GM23338 (cell line): ENCODE measurements around the gene ZNF527. TPM values are rescaled to one million over a fixed set of nuclear protein-coding genes. Genes with fewer than 3 reads are reported as not detected.

Experiments used
- ATAC-seq: fragments of 200-7000 bp; cut with Tn5 transposase; 3 replicates; pipeline ENCODE4 v1.9.1; 2020
- DNase-seq: peaks from one replicate; pipeline ENCODE4 v3.0.0-alpha.2; 2015; ENCODE audit warnings: low spot score
- H2AFZ ChIP-seq: fragments of 200-600 bp; sonication (generic); 2 replicates; pipeline ENCODE4 v1.8.0; 2016; ENCODE audit warnings: antibody characterized with exemption, mild to moderate bottlenecking, moderate library complexity
- H3F3A ChIP-seq: fragments of 200-600 bp; sonication (generic); replicated peaks from 2 replicates; pipeline ENCODE4 v1.8.0; 2017; ENCODE audit warnings: antibody characterized with exemption, mixed run types, low read depth
- H3K27ac ChIP-seq: fragments of 200-600 bp; sonication (generic); 2 replicates; pipeline ENCODE4 v1.6.1; 2016; ENCODE audit warnings: low read depth
- H3K27me3 ChIP-seq: fragments of 200-600 bp; sonication (generic); 2 replicates; pipeline ENCODE4 v1.8.0; 2016; ENCODE audit warnings: mild to moderate bottlenecking, mixed run types, moderate library complexity; ENCODE audit not compliant: insufficient read depth
- H3K36me3 ChIP-seq: fragments of 200-600 bp; sonication (generic); 2 replicates; pipeline ENCODE4 v1.8.0; 2016; ENCODE audit warnings: mild to moderate bottlenecking; ENCODE audit not compliant: insufficient read depth
- H3K4me1 ChIP-seq: fragments of 200-600 bp; sonication (generic); 2 replicates; pipeline ENCODE4 v1.8.0; 2016; ENCODE audit warnings: mild to moderate bottlenecking, moderate library complexity; ENCODE audit not compliant: insufficient read depth
- H3K4me2 ChIP-seq: fragments of 200-600 bp; sonication (generic); 2 replicates; pipeline ENCODE4 v1.7.1; 2017; ENCODE audit warnings: mixed run types
- H3K4me3 ChIP-seq: fragments of 200-600 bp; sonication (generic); 2 replicates; pipeline ENCODE4 v1.6.1; 2016; ENCODE audit warnings: mixed run types
- H3K79me2 ChIP-seq: fragments of 200-600 bp; sonication (generic); replicated peaks from 2 replicates; pipeline ENCODE4 v1.8.0; 2017; ENCODE audit warnings: mild to moderate bottlenecking; ENCODE audit not compliant: insufficient read depth
- H3K9me2 ChIP-seq: fragments of 200-600 bp; sonication (generic); 2 replicates; pipeline ENCODE4 v1.8.0; 2017; ENCODE audit not compliant: insufficient read depth
- H4K20me1 ChIP-seq: fragments of 200-600 bp; sonication (generic); replicated peaks from 2 replicates; pipeline ENCODE4 v1.8.0; 2017; ENCODE audit warnings: mild to moderate bottlenecking; ENCODE audit not compliant: insufficient read depth
- H3K27ac Mint-ChIP-seq: 2 replicates; pipeline ENCODE4 v1.8.0; 2020; ENCODE audit warnings: inconsistent platforms, mild to moderate bottlenecking, moderate library complexity, mixed read lengths
- H3K27me3 Mint-ChIP-seq: 3 replicates; pipeline ENCODE4 v1.8.0; 2022; ENCODE audit warnings: low read depth, mild to moderate bottlenecking, moderate library complexity, mixed read lengths, inconsistent platforms; ENCODE audit not compliant: insufficient read depth, poor library complexity
- H3K36me3 Mint-ChIP-seq: 3 replicates; pipeline ENCODE4 v1.8.0; 2021; ENCODE audit warnings: low read depth, mild to moderate bottlenecking, inconsistent platforms, moderate library complexity, mixed read lengths
- H3K4me1 Mint-ChIP-seq: 3 replicates; pipeline ENCODE4 v1.8.0; 2020; ENCODE audit warnings: mild to moderate bottlenecking, inconsistent platforms, mixed read lengths
- H3K4me3 Mint-ChIP-seq: 3 replicates; pipeline ENCODE4 v1.8.0; 2021; ENCODE audit warnings: moderate library complexity, mild to moderate bottlenecking, inconsistent platforms, mixed read lengths
- H3K9me3 Mint-ChIP-seq: 3 replicates; pipeline ENCODE4 v1.8.0; 2020; ENCODE audit warnings: moderate library complexity, mild to moderate bottlenecking, inconsistent platforms, mixed read lengths
- JUNB ChIP-seq: IDR thresholded peaks from one replicate; pipeline ENCODE4 v1.6.1; 2016; ENCODE audit warnings: antibody characterized with exemption; ENCODE audit not compliant: unreplicated experiment
- POLR2AphosphoS5 ChIP-seq: IDR thresholded peaks from 2 replicates; pipeline ENCODE4 v1.6.1; 2016; ENCODE audit warnings: antibody characterized with exemption, low read depth
- ZNF331 ChIP-seq: fragments of 250-450 bp; sonication (Bioruptor Pico); IDR thresholded peaks from 2 replicates; pipeline ENCODE4 v1.5.0; 2020; ENCODE audit warnings: low read depth, mild to moderate bottlenecking, moderate library complexity
- polyA plus RNA-seq: library from polyadenylated mRNA; unstranded; fragments of >200 nt; fragmentation: Nextera tagmentation; extraction: Ambion mirVana; gene quantifications from 2 replicates; pipeline ENCODE4 v1.2.1, GENCODE V29; 2016
- total RNA-seq: library from RNA; depleted of rRNA; stranded (reverse); fragments of >200 nt; shearing (Covaris generic); gene quantifications from 2 replicates; pipeline ENCODE4 v1.2.3, GENCODE V29; 2014
- TF ChIP-seq, protein P1 (sequence below): IDR thresholded peaks from one replicate; pipeline ENCODE4 v1.6.1; 2018; ENCODE audit warnings: antibody characterized with exemption; ENCODE audit not compliant: unreplicated experiment
- TF ChIP-seq, protein P2 (sequence below): fragments of 250-450 bp; sonication (Bioruptor Pico); IDR thresholded peaks from 2 replicates; pipeline ENCODE4 v1.5.0; 2020; ENCODE audit warnings: mild to moderate bottlenecking, moderate library complexity

The ZNF527 gene
- total and polyA plus RNA-seq, 2 experiments from 2014 or later, result 0.97 to 7.9 TPM

DNA sequence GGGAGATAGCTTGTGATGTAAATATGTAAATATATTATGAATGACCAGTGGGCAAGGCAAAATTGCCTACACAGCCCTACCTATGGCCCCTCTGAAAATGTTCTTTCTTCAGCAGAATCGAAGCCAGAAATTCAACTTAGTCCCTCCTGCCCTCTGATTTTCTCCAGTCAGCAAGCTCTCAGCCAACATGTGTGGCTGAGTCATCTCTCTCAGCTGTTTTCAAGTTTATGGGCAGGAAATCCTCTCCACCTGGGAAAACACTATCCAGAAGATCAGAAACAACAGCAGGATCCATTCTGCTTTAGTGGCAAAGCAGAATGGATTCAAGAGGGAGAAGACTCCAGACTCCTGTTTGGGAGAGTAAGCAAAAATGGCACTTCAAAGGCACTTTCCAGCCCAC lies 8.9 kb upstream of the ZNF527 start:
- DNase-seq (no peak), ATAC-seq (no peak)
- no peaks in the 10 kb centered on the region for H4K20me1 ChIP-seq
- H3K27me3 Mint-ChIP-seq, result peaks cover 2% of the 10 kb centered on the region
- H3K27me3 ChIP-seq, result no peaks in the 10 kb centered on the region
- peaks cover 88% of the 10 kb centered on the region for H3K36me3 Mint-ChIP-seq
- no peaks in the 10 kb centered on the region for H3F3A ChIP-seq
- H3K36me3 ChIP-seq, result peaks cover 32% of the 10 kb centered on the region; the same call in 1 of the 2 replicates
- TF ChIP-seq, protein P1, sequence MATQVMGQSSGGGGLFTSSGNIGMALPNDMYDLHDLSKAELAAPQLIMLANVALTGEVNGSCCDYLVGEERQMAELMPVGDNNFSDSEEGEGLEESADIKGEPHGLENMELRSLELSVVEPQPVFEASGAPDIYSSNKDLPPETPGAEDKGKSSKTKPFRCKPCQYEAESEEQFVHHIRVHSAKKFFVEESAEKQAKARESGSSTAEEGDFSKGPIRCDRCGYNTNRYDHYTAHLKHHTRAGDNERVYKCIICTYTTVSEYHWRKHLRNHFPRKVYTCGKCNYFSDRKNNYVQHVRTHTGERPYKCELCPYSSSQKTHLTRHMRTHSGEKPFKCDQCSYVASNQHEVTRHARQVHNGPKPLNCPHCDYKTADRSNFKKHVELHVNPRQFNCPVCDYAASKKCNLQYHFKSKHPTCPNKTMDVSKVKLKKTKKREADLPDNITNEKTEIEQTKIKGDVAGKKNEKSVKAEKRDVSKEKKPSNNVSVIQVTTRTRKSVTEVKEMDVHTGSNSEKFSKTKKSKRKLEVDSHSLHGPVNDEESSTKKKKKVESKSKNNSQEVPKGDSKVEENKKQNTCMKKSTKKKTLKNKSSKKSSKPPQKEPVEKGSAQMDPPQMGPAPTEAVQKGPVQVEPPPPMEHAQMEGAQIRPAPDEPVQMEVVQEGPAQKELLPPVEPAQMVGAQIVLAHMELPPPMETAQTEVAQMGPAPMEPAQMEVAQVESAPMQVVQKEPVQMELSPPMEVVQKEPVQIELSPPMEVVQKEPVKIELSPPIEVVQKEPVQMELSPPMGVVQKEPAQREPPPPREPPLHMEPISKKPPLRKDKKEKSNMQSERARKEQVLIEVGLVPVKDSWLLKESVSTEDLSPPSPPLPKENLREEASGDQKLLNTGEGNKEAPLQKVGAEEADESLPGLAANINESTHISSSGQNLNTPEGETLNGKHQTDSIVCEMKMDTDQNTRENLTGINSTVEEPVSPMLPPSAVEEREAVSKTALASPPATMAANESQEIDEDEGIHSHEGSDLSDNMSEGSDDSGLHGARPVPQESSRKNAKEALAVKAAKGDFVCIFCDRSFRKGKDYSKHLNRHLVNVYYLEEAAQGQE, result no peak
- TF ChIP-seq ZNF331 (CRISPR knock-in tag), result no peak
- no peak for TF ChIP-seq POLR2AphosphoS5
- TF ChIP-seq JUNB, result no peak
- TF ChIP-seq, protein P2, sequence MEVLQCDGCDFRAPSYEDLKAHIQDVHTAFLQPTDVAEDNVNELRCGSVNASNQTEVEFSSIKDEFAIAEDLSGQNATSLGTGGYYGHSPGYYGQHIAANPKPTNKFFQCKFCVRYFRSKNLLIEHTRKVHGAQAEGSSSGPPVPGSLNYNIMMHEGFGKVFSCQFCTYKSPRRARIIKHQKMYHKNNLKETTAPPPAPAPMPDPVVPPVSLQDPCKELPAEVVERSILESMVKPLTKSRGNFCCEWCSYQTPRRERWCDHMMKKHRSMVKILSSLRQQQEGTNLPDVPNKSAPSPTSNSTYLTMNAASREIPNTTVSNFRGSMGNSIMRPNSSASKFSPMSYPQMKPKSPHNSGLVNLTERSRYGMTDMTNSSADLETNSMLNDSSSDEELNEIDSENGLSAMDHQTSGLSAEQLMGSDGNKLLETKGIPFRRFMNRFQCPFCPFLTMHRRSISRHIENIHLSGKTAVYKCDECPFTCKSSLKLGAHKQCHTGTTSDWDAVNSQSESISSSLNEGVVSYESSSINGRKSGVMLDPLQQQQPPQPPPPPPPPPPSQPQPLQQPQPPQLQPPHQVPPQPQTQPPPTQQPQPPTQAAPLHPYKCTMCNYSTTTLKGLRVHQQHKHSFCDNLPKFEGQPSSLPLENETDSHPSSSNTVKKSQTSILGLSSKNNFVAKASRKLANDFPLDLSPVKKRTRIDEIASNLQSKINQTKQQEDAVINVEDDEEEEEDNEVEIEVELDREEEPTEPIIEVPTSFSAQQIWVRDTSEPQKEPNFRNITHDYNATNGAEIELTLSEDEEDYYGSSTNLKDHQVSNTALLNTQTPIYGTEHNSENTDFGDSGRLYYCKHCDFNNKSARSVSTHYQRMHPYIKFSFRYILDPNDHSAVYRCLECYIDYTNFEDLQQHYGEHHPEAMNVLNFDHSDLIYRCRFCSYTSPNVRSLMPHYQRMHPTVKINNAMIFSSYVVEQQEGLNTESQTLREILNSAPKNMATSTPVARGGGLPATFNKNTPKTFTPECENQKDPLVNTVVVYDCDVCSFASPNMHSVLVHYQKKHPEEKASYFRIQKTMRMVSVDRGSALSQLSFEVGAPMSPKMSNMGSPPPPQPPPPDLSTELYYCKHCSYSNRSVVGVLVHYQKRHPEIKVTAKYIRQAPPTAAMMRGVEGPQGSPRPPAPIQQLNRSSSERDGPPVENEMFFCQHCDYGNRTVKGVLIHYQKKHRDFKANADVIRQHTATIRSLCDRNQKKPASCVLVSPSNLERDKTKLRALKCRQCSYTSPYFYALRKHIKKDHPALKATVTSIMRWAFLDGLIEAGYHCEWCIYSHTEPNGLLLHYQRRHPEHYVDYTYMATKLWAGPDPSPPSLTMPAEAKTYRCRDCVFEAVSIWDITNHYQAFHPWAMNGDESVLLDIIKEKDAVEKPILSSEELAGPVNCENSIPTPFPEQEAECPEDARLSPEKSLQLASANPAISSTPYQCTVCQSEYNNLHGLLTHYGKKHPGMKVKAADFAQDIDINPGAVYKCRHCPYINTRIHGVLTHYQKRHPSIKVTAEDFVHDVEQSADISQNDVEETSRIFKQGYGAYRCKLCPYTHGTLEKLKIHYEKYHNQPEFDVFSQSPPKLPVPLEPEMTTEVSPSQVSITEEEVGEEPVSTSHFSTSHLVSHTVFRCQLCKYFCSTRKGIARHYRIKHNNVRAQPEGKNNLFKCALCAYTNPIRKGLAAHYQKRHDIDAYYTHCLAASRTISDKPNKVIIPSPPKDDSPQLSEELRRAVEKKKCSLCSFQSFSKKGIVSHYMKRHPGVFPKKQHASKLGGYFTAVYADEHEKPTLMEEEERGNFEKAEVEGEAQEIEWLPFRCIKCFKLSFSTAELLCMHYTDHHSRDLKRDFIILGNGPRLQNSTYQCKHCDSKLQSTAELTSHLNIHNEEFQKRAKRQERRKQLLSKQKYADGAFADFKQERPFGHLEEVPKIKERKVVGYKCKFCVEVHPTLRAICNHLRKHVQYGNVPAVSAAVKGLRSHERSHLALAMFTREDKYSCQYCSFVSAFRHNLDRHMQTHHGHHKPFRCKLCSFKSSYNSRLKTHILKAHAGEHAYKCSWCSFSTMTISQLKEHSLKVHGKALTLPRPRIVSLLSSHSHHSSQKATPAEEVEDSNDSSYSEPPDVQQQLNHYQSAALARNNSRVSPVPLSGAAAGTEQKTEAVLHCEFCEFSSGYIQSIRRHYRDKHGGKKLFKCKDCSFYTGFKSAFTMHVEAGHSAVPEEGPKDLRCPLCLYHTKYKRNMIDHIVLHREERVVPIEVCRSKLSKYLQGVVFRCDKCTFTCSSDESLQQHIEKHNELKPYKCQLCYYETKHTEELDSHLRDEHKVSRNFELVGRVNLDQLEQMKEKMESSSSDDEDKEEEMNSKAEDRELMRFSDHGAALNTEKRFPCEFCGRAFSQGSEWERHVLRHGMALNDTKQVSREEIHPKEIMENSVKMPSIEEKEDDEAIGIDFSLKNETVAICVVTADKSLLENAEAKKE (CRISPR knock-in tag), result no peak
- H3K79me2 ChIP-seq, result peaks cover 3% of the 10 kb centered on the region; the same call in 1 of the 2 replicates
- peaks cover 57% of the 10 kb centered on the region for H3K9me3 Mint-ChIP-seq
- no peak overlapping the region for H3K27ac Mint-ChIP-seq
- H3K4me1 Mint-ChIP-seq, result no peaks in the 10 kb centered on the region; the same call in 2 of the 3 replicates
- no peaks in the 10 kb centered on the region for H3K4me1 ChIP-seq
- H3K27ac ChIP-seq, result no peak overlapping the region
- no peak overlapping the region for H3K4me2 ChIP-seq
- no peaks in the 10 kb centered on the region for H3K9me2 ChIP-seq
- H3K4me3 ChIP-seq, result no peak overlapping the region
- no peak overlapping the region for H3K4me3 Mint-ChIP-seq
- H2AFZ ChIP-seq, result no peak overlapping the region
